Posterior cingulate gyrus (tissue), 11 donors: ENCODE measurements around the gene NRROS.

ENCODE experiments used
- DNase-seq, 10 donors: peaks; one replicate each; pipeline versions ENCODE4 v3.0.0 to v3.0.0-alpha.2; 2020 to 2021; ENCODE audit warnings: mixed read lengths in 3 of 10
- intact Hi-C: fragments of 100-400 bp; cut with DNase I; formaldehyde crosslinking; loops from one replicate; pipeline ENCODE4 v1.15.1; 2023

Gene NRROS

GRCh38 chr3:196667056-196667825, 27.7 kb downstream of the NRROS start:
- intact Hi-C loops: no loop called here
- DNase-seq: no peak

- peak in 1 of 10 donors; percentile 26 for DNase-seq
- intact Hi-C loops: no loop called here
Measured at GRCh38 chr3:196670339-196670738, 30.8 kb downstream of the NRROS start.

- intact Hi-C loops: no loop called here
- DNase-seq: no peak
Measured at GRCh38 chr3:196673632-196674031, 34.1 kb downstream of the NRROS start.

GRCh38 chr3:196677353-196677752, 37.9 kb downstream of the NRROS start:
- DNase-seq: no peak
- intact Hi-C loops: no loop called here

- intact Hi-C loops: no loop called here
- no peak for DNase-seq
Measured at GRCh38 chr3:196677931-196678330, 38.4 kb downstream of the NRROS start.

GRCh38 chr3:196684548-196685407, 45.3 kb downstream of the NRROS start:
- DNase-seq: peak in 7 of 10 donors; percentile 38 to 90 (median 62)
- intact Hi-C loops: loop anchor here (1.0 kb wide), 1 partner anchor 75 kb away; no protein-coding TSS in a partner anchor

- intact Hi-C loops: no loop called here
- DNase-seq: no peak
Measured at GRCh38 chr3:196686436-196686835, 46.9 kb downstream of the NRROS start.

- peak in 1 of 10 donors; percentile 17 for DNase-seq
- intact Hi-C loops: no loop called here
Measured at GRCh38 chr3:196688349-196688748, 48.9 kb downstream of the NRROS start.

- peak in 1 of 10 donors; percentile 59 for DNase-seq
- intact Hi-C loops: no loop called here
Measured at GRCh38 chr3:196689941-196690660, 50.6 kb downstream of the NRROS start.

GRCh38 chr3:196691386-196691785, 51.9 kb downstream of the NRROS start:
- DNase-seq: peak in 1 of 10 donors; percentile 20
- intact Hi-C loops: no loop called here

GRCh38 chr3:196694202-196694638, 54.7 kb downstream of the NRROS start:
- intact Hi-C loops: no loop called here
- DNase-seq: no peak

- intact Hi-C loops: no loop called here
- no peak for DNase-seq
Measured at GRCh38 chr3:196694941-196695848, 55.7 kb downstream of the NRROS start.

- intact Hi-C loops: no loop called here
- DNase-seq: no peak
Measured at GRCh38 chr3:196695849-196696226, 56.3 kb downstream of the NRROS start.

GRCh38 chr3:196697270-196697669, 57.8 kb downstream of the NRROS start:
- intact Hi-C loops: no loop called here
- DNase-seq: no peak

- no peak for DNase-seq
- intact Hi-C loops: no loop called here
Measured at GRCh38 chr3:196699749-196700148, 60.3 kb downstream of the NRROS start.

- DNase-seq: no peak
Measured at GRCh38 chr3:196700801-196701200, 61.3 kb downstream of the NRROS start.

GRCh38 chr3:196706327-196706726, 66.8 kb downstream of the NRROS start:
- no peak for DNase-seq
- intact Hi-C loops: no loop called here

More at GRCh38 chr3:196700801-196701200, 61.3 kb downstream of the NRROS start:
- intact Hi-C loops: no loop called here

- no peak for DNase-seq
- intact Hi-C loops: no loop called here
Measured at GRCh38 chr3:196706731-196707130, 67.2 kb downstream of the NRROS start.

- DNase-seq: no peak
- intact Hi-C loops: no loop called here
Measured at GRCh38 chr3:196707566-196707965, 68.1 kb downstream of the NRROS start.

GRCh38 chr3:196708467-196708866, 69.0 kb downstream of the NRROS start:
- intact Hi-C loops: no loop called here
- DNase-seq: no peak
